ENCODE data around the gene MPV17L.
"Not testable (repeated sequence)": the region's sequence is repeated elsewhere in the genome, so short reads cannot be mapped to it uniquely, and the experiment has no call there.

Gene MPV17L

DNA sequence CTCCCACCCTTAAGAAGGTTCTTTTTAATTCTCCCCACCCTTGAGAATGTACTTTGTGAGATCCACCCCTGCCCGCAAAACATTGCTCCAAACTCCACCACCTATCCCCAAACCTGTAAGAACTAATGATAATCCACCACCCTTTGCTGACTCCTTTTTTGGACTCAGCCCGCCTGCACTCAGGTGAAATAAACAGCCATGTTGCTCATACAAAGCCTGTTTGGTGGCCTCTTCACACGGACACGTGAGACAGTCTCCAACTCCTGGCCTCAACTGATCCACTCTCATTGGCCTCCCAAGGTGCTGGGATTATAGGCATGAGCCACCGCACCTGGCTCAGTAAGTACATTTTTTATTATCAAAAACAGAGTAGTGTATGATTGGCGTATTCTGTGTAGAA lies 13.9 kb downstream of the MPV17L start:
- DNase-seq (ENCODE audit: low read depth, low spot score): not testable (repeated sequence)

DNA sequence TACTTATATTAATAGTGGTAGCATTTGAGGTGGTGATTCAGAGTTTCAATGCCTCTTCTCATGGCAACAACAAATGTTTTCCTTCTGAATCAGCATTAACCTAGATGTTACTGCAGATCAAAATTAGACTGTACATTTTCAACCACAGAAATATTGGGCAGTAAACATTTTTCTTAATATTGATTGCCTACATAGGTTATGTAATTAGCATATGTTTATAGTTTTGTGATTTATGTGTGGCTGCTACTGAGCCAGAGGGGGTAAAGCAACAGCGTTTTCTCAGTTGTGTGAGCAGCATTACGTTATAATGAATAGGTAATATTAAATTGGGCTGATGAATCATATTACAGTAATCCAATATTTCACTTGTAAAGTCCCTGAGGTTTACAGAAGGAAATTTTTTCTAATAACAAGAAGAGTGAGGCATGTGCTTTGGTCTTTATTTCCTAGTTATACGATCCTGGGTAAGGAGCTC lies 20.0 kb downstream of the MPV17L start:
- DNase-seq (ENCODE audit: low read depth, low spot score): no peak

DNA sequence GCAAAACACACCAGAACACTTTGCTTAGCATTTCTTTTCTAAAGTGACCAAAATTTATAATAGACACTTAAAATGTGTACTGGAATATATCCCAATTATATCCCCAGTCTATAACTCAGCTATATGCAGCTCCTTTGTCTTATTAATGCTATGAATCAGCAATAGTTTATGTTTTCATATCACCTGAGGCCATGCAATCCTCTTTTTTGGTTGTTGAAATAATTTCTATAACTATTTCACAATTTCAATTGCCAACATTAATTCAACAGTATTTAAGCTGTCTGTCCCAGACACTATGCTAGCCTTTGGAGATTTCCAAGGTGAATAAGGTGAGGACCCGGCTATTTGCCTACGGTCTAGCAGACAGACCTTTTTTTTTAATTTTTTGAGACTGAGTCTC lies 21.6 kb downstream of the MPV17L start:
- DNase-seq (ENCODE audit: low read depth, low spot score): no peak

DNA sequence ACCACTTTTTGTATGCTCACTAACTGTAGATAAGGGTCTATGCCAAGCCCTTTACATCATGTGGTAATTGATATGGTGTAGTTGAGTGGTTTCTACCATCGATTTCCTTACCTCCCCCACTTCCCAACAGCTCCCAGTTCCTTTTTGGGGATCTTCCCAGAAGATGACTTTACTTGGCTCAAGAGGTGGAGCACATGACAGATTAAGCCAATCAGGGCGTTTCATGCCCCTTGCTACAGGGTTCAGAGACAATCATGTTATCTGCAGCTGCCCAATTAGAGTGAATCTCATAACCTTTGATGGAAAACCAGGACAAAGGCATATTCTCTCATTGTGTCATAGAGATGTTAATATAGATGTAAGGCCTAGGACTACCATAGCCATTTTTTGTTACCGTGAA lies 22.7 kb downstream of the MPV17L start:
- no peak for DNase-seq (ENCODE audit: low read depth, low spot score)

DNA sequence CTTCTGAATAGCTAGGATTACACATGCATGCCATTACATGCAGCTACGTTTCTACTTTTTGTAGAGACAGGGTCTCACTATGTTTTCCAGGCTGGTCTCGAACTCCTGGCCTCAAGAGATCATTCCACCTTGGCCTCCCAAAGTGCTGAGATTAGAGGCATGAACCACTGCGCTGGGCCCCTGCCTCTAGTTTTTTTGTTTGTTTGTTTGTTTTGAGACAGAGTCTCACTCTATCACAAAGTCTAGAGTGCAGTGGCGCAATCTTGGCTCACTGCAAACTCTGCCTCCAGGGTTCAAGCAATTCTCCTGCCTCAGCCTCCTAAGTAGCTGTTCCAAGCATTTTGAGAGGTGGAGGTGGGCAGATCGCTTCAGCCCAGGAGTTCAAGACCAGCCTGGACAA lies 26.1 kb downstream of the MPV17L start:
- not testable (repeated sequence) for DNase-seq (ENCODE audit: low read depth, low spot score)

DNA sequence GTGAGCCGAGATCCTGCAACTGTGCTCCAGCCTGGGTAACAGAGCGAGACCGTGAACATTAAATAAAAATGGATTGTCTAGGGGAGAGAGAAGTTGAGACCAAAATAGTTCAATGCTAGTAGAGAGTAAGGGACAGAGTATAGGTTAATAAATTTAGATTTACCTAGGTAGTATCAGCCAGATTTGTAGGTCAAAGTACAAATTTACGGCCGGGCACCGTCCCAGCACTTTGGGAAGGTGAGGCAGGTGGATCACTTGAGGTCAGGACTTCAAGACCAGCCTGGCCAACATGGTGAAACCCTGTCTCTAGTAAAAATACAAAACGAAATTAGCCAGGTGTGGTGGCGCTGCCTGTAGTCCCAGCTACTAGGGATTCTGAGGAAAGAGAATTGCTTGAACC lies 26.7 kb downstream of the MPV17L start:
- DNase-seq (ENCODE audit: low read depth, low spot score): no peak

DNA sequence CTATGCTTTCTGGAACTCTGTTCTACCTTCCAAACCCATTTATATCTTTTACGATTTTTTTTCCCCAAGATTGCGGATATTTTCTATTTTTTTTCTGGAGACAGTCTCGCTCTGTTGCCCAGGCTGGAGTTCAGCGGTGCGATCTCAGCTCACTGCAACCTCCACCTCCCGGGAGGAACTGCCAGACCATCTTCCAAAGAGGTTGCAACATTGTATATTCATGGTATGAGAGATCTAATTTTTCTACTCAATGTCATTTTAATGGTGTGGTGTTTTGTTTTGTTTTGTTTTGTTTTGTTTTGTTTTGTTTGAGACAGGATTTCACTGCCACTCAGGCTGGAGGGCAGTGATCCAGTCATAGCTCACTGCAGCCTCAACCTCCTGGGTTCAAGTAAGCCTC lies 30.3 kb downstream of the MPV17L start:
- DNase-seq (ENCODE audit: low read depth, low spot score): no peak

DNA sequence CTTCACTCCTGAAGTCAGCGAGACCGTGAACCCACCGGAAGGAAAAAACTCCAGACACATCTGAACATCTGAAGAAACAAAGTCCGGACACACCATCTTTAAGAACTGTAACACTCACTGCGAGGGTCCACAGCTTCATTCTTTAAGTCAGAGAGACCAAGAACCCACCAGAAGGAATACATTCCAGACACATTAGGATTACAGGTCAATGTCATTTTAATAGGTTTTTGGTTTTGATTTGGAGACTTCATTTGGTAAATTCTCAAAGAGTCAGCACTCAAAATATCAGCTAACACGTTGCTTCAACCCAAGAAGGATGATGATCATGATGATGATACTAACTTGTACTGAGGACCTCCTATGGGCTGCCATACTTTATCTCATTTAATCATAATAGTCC lies 31.2 kb downstream of the MPV17L start:
- DNase-seq (ENCODE audit: low read depth, low spot score): no peak

DNA sequence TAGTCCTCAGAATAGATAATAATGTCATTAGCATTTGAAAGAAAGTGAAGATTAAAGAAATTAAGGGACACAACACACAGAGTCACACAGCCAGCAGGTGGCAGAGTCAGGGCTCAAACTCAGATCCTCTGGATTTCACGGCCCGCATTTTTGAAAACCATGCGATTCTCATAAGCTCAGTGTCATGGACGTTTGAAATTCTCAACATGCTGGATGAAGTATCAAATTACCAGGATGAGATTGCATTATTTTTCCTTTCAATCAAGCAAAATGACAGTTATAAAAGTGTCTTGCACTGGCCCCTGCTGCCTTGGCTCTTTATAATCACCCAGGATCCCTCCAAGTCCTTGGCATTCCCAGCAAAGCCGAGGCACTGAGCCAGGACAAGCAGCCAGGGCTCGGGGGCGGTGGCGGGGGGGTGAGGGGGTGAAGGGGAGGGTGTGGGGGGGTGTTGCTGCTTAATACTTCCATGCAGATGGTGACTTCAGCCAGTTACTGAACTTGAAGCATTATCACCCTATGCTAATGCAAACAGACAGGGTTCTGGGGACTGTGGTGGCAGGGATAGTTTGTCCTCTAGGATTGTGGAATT lies 32.2 kb downstream of the MPV17L start:
- DNase-seq (ENCODE audit: low read depth, low spot score): no peak

DNA sequence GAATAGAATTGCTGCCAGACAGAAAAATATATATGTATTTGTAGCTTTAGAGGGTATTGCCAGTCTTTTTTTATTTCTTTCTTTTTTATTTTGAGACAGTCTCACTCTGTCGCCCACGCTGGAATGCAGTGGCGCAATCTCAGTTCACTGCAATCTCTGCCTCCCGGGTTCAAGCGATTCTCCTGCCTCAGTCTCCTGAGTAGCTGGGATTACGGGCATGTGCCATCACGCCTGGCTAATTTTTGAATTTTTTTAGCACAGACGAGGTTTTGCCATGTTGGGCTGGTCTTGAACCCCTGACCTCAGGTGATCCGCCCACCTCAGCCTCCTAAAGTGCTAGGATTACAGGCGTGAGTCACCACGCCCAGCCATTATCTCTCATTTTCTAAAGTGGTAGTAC lies 35.3 kb downstream of the MPV17L start:
- DNase-seq (ENCODE audit: low read depth, low spot score): not testable (repeated sequence)

DNA sequence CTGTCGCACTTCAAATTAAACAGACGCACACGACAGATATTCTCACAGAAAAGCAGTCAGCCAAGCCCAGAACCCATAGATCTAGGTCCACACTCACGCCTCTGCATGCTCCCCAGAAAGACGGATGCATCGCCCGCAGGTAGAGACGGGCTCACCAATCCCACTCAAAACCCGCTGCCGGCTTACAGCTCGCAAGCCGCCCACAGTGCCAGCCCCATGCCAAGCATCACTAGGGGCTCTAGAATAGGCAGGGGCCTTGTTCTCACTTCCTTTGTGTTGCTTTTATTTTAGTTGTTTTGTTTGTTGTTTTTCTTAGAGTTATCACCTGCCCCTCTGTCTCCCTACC lies 38.5 kb downstream of the MPV17L start:
- DNase-seq (ENCODE audit: low read depth, low spot score): no peak

DNA sequence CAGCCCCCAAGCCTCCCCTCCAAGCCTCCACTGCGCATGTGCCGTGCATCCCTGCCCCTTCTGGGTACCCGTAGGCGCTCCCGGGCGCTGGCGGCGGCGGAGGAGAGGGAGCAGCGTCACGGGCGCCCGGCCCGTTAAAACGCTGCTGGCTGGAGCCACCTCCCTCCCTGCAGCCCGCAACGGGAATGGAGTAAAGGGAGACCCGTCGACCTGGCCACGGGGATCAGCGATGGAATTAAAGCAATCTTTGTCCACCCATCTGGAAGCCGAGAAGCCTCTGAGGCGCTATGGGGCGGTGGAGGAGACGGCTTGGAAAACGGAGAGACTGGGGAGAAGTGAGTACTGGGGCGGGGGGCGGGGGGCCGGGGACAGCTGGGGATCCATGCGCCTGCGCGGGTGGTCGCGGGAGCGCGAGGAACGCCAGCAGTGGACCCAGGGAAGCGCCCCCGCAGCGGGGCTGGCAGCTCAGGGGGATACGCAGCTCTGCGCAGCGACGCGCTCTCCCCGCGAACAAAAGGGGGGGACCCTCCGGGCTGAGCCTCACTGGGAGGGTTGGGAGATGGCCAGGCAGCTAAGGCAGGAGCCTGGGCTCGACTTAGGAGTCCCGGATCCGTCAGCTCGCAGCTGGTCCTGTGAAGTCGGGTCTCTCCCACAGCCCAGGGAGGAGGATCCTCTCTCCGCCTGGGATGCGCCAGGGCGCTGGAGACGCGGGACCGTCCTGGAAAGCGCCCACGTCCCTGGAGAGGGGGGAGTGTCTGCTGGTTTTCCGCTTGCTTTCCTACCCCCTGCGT lies 39.1 kb downstream of the MPV17L start, which contains the start of gene BMERB1:
Gene BMERB1, plus strand, starts transcription at position 164 of the 791 bp plus-strand sequence. Its CDS starts 66 bp downstream, at position 230.
- no peak for DNase-seq (ENCODE audit: low read depth, low spot score)

DNA sequence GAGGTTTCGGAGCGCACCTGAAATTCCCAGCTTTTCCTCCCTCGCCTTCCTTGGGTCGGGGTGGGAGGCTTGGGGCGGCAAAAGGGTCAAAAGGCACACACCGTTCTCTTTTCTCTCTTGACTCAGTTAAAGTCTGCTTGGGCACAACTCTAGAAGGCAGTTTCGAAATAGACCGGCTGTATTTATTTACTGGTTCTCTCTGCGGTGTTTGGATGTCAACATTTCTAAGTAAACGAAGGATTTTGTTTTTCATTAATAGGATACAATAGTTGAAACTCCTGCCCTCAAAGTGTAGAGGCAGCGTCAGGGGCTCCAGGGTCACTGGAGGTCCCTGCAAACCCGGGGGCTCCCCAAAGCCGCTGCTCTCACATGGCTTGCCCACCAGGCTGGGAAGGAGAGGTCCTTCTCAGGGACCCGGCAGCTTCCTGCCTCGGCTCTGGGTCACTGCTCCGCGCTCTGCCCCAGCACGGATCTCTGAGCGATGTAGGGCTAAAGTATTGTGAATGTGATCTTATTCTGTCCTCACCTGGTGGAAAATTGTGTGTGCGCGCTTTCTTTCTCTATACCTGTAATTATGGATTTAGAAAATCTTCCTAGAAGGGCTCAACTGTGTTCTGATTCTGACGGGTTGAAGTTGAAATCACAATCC lies 39.8 kb downstream of the MPV17L start:
- no peak for DNase-seq (ENCODE audit: low read depth, low spot score)

DNA sequence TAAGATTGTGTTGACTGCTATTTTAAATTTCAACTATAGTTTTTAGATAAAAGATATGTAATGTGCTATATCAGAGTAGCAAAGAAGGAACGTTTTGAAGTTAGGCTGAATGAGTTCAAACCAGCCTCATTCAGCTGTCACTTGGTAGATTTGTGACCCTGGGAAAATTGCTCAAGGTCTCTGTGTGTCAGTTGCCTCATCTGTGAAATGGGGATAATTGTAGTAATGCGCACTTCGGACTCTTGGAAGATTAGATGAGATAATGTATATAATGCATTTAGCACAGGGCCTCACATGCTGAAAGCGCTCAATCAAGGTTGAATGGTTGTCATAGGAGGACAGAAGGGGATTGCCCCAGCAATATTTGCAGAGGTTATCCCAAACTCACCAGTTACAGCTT lies 43.5 kb downstream of the MPV17L start:
- no peak for DNase-seq (ENCODE audit: low read depth, low spot score)

DNA sequence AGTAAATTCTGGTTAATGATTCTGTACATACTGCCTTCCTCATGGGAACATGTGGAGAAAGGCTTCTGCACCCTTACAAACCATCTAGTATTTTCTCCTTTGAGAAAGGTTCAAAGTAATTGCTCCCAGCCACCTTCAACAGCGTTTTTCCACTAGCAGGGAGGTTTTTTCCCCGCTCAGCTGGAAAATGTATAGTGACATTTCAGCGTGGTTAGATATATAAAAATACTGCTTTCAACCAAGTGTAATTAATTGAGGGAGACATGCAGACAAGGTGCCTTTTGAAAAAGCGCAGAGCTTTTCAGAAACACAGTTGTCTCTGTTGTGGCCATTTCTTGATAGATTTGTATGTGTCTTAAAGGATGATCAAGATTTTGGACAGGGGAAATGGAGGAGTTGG lies 44.0 kb downstream of the MPV17L start:
- no peak for DNase-seq (ENCODE audit: low read depth, low spot score)

DNA sequence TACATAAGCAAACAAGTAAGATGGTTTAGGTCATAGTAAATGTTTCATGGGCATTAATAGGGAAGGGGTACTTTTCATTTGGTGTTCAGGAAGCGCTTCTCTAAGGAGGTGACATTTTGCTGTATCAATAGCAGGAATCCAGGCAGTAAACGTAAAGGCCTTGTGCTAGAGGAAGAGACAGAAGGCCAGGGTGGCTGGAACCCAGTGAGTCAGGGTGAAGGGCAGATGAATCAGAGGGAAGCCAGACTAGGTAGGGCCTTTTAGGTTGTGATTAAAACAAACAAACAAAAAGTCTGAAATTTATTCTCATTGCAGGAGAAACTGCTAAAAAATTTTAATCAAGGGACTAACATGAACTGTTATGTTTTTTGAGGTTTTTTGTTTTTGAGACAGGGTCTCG lies 45.3 kb downstream of the MPV17L start:
- no peak for DNase-seq (ENCODE audit: low read depth, low spot score)

DNA sequence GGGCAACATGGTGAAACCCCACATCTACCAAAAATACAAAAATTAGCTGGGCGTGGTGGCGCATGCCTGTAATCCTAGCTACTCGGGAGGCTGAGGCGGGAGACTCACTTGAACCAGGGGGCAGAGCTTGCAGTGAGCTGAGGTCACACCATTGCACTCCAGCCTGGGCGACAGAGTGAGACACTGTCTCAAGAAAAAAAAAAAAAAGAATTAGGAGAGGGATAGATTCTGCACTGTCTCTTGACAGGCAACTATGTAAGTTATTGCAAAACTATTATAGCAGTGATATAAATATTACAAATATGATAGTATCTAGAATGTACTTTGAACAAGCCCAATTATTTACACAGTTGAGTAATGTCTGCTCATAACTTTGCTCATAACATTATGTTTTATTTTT lies 46.6 kb downstream of the MPV17L start:
- not testable (repeated sequence) for DNase-seq (ENCODE audit: low read depth, low spot score)

DNA sequence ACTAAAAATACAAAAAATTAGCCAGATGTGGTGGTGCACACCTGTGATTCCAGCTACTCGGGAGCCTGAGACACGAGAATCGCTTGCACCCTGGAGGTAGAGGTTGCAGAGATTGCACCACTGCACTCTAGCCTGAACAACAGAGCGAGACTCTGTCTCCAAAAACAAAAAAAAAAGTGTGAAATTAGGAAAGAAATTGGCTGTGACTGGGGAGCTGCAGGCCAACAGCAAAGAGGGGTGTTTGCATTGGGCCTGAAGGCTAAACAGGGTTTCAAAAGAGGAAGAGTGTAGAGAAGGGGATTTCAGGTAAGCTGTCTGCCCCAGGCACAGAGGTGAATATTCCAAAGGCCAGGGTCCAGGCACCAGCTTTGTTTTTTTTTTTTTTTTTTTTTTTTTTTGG lies 48.2 kb downstream of the MPV17L start:
- no peak for DNase-seq (ENCODE audit: low read depth, low spot score)

DNA sequence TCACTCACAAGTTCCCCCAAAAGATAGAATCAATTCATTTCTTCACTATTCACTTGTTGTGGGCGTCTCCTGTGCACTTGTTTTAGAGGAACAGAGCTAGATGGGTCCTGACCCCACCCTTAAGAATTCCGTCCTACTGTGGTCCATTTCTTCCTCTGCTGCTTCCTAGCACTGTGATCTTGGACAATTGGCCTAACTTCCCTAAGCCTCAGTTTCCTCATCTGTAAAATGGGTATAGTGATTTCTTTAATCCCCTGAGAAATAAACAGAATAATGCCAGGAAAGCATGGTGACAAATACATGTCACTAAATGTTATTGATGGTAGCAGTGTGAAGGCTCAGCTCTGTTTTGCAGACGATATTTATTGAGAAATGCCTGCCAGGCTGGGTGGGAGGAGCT lies 48.7 kb downstream of the MPV17L start:
- no peak for DNase-seq (ENCODE audit: low read depth, low spot score)

DNA sequence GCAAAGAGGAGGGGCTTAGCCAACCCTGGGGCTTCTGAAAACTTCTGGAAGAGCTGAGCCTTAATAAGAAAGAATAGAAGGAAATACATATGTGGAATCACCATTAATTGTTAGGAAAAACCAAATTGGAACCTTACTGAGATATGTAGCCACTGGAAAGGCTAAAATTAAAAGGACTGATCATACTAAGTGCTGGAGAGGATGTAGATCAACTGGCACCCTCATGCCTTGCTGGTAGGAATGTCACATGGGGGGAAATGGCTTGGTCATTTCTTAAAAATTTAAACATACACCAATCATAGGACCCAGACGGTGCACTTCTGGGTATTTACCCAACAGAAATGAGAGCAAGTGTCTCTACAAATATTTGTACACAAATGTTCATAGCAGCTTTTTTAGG lies 49.9 kb downstream of the MPV17L start:
- DNase-seq (ENCODE audit: low read depth, low spot score): no peak

DNA sequence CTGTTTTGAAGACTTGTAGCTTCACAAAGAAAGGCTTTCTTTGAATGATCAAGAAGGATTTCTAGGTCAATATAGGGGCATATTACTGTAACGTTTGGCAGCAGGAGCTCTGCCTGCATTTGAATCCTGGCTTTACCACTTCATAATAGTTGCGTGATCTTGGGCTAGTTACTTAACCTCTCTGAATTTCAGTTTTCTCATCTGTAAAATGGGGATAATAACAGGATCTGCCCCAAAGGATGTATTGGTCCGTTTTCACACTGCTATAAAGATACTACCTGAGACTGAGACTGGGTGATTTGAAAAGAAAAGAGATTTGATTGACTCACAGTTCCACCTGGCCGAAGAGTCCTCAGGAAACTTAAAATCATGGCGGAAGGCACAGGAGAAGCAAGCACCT lies 51.3 kb downstream of the MPV17L start:
- no peak for DNase-seq (ENCODE audit: low read depth, low spot score)

DNA sequence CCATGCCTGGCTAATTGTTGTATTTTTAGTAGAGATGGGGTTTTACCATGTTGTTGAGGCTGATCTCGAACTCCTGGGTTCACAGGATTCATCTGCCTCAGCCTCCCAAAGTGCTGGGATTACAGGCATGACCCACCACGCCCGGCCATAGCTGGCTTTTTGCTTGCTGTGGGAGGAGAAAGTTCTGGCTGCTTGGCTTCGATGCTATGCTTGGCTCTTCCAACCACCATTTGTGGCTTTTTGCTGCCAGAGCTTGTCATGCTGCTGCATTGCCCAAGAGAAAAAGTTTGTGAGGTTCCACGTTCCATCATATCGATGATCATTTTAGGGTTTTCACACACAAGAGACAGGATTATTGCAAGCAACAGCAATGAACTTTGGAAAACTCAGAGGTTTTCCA lies 55.1 kb downstream of the MPV17L start:
- no peak for DNase-seq (ENCODE audit: low read depth, low spot score)
